DMS53 (cell line): ENCODE measurements around the gene GPR39.
A peak's percentile ranks its signal among the peaks of the same experiment; 100 is the strongest.

Source experiments
- DNase-seq: peaks from one replicate; lab custom pipeline; 2025; lab: John Stamatoyannopoulos, UW

Gene GPR39

GRCh38 chr2:132671151-132671835, 254.7 kb downstream of the GPR39 start:
- peak; percentile 3 for DNase-seq

GRCh38 chr2:132676999-132677398, 260.4 kb downstream of the GPR39 start:
- peak; percentile 7 for DNase-seq

GRCh38 chr2:132677661-132678060, 261.1 kb downstream of the GPR39 start:
- no peak for DNase-seq

- no peak for DNase-seq
Measured at GRCh38 chr2:132678483-132678882, 261.9 kb downstream of the GPR39 start.

GRCh38 chr2:132680544-132680943, 263.9 kb downstream of the GPR39 start:
- DNase-seq, result no peak

- no peak for DNase-seq
Measured at GRCh38 chr2:132681766-132682165, 265.2 kb downstream of the GPR39 start.

- no peak for DNase-seq
Measured at GRCh38 chr2:132690664-132691303, 274.2 kb downstream of the GPR39 start.

GRCh38 chr2:132691556-132691955, 275.0 kb downstream of the GPR39 start:
- no peak for DNase-seq

GRCh38 chr2:132692816-132693215, 276.2 kb downstream of the GPR39 start:
- DNase-seq, result no peak
